SU-DHL-6 (cell line): ENCODE data around the gene ZNF135.

Experiments used
- H2AFZ ChIP-seq: fragments of 200-600 bp; sonication (generic); 2 replicates; pipeline ENCODE4 v1.6.1; 2014; ENCODE audit warnings: low read depth, mild to moderate bottlenecking, moderate library complexity, mixed read lengths, antibody characterized with exemption, low read length; ENCODE audit not compliant: severe bottlenecking
- H3F3A ChIP-seq: fragments of 200-600 bp; shearing (Covaris generic); 2 replicates; pipeline ENCODE4 v1.6.0; 2016; ENCODE audit warnings: antibody characterized with exemption, mild to moderate bottlenecking; ENCODE audit not compliant: insufficient read depth
- H3K27ac ChIP-seq: fragments of 200-600 bp; sonication (generic); 2 replicates; pipeline ENCODE4 v1.5.1; 2016; ENCODE audit warnings: low read depth, mild to moderate bottlenecking, low read length, moderate library complexity, mixed read lengths
- H3K27me3 ChIP-seq: fragments of 200-600 bp; sonication (generic), shearing (Covaris generic); 2 replicates; pipeline ENCODE4 v1.6.0; 2014; ENCODE audit warnings: mild to moderate bottlenecking, low read length
- H3K36me3 ChIP-seq: fragments of 200-600 bp; sonication (generic); 2 replicates; pipeline ENCODE4 v1.6.1; 2014; ENCODE audit warnings: mild to moderate bottlenecking, low read length, mixed read lengths
- H3K4me2 ChIP-seq: fragments of 300-600, 200-600 bp; shearing (Covaris generic), sonication (generic); 2 replicates; pipeline ENCODE4 v1.6.0; 2014; ENCODE audit warnings: low read length, low read depth, mild to moderate bottlenecking; ENCODE audit not compliant: poor library complexity, severe bottlenecking
- H3K4me3 ChIP-seq: fragments of 200-600 bp; sonication (generic); 2 replicates; pipeline ENCODE4 v1.5.1; 2014; ENCODE audit warnings: antibody characterized with exemption, low read length, mild to moderate bottlenecking, mixed read lengths; ENCODE audit not compliant: insufficient read depth, poor library complexity, severe bottlenecking
- H3K79me2 ChIP-seq: fragments of 200-600 bp; sonication (generic); 2 replicates; pipeline ENCODE4 v1.6.1; 2014; ENCODE audit warnings: mild to moderate bottlenecking, low read length, moderate library complexity; ENCODE audit not compliant: insufficient read depth
- H3K9ac ChIP-seq: fragments of 200-600 bp; sonication (generic); 2 replicates; pipeline ENCODE4 v1.7.0; 2014; ENCODE audit warnings: mild to moderate bottlenecking, low read length
- H3K9me2 ChIP-seq: fragments of 200-600 bp; sonication (generic); replicated peaks from 2 replicates; pipeline ENCODE4 v1.6.1; 2014; ENCODE audit warnings: low read length; ENCODE audit not compliant: insufficient read depth
- H3K9me3 ChIP-seq: fragments of 200-600 bp; sonication (generic); 2 replicates; pipeline ENCODE4 v1.6.1; 2014; ENCODE audit warnings: low read length, mixed read lengths; ENCODE audit not compliant: insufficient read depth
- H4K20me1 ChIP-seq: fragments of 200-600 bp; sonication (generic); 2 replicates; pipeline ENCODE4 v1.6.1; 2014; ENCODE audit warnings: low read depth, mild to moderate bottlenecking, antibody characterized with exemption, low read length, moderate library complexity, mixed read lengths
- EZH2phosphoT487 ChIP-seq: fragments of 200-600 bp; sonication (generic), shearing (Covaris generic); conservative IDR thresholded peaks from 2 replicates; pipeline ENCODE4 v1.6.1; 2018; ENCODE audit warnings: mild to moderate bottlenecking, antibody characterized with exemption, low read length, moderate library complexity, mixed read lengths
- TF ChIP-seq, protein P1 (sequence below): fragments of 200-600 bp; sonication (generic); IDR thresholded peaks from one replicate; pipeline ENCODE4 v1.5.1; 2017; ENCODE audit warnings: antibody characterized with exemption, mild to moderate bottlenecking, low read length, moderate library complexity; ENCODE audit not compliant: insufficient read depth, poor library complexity, severe bottlenecking

ZNF135 gene

DNA sequence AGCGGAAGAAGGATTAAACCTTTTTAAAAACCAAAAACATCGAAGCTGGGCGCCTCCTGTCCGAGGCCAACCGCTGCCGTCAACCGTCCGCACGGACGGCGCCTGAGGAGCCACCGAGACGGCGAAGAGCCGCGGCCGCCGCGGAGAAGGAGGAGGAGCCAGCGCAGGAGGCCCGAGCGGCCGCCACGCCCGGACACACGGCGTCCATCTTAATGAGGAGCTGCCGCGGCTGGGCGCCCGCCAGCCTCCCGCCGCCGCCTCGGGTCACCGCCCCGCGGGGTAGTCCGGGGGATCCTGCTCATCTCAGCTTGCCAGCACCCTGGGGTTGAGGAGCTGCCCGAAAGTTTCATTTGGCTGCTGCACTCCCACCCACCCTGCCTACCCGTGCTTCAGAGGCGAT, 14.7 kb upstream of the ZNF135 start:
- no peaks in the 10 kb centered on the region for H3K9me2 ChIP-seq
- H2AFZ ChIP-seq, result no peak overlapping the region
- no peaks in the 10 kb centered on the region for H4K20me1 ChIP-seq
- no peaks in the 10 kb centered on the region for H3K79me2 ChIP-seq
- no peak overlapping the region for H3K9ac ChIP-seq
- H3K9me3 ChIP-seq, result no peaks in the 10 kb centered on the region
- no peaks in the 10 kb centered on the region for H3K36me3 ChIP-seq
- no peak overlapping the region for H3K4me2 ChIP-seq
- no peak overlapping the region for H3K4me3 ChIP-seq
- H3F3A ChIP-seq, result no peaks in the 10 kb centered on the region
- TF ChIP-seq, protein P1, sequence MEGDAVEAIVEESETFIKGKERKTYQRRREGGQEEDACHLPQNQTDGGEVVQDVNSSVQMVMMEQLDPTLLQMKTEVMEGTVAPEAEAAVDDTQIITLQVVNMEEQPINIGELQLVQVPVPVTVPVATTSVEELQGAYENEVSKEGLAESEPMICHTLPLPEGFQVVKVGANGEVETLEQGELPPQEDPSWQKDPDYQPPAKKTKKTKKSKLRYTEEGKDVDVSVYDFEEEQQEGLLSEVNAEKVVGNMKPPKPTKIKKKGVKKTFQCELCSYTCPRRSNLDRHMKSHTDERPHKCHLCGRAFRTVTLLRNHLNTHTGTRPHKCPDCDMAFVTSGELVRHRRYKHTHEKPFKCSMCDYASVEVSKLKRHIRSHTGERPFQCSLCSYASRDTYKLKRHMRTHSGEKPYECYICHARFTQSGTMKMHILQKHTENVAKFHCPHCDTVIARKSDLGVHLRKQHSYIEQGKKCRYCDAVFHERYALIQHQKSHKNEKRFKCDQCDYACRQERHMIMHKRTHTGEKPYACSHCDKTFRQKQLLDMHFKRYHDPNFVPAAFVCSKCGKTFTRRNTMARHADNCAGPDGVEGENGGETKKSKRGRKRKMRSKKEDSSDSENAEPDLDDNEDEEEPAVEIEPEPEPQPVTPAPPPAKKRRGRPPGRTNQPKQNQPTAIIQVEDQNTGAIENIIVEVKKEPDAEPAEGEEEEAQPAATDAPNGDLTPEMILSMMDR, result no peak
- TF ChIP-seq EZH2phosphoT487, result no peak
- no peaks in the 10 kb centered on the region for H3K27me3 ChIP-seq
- H3K27ac ChIP-seq, result no peak overlapping the region

DNA sequence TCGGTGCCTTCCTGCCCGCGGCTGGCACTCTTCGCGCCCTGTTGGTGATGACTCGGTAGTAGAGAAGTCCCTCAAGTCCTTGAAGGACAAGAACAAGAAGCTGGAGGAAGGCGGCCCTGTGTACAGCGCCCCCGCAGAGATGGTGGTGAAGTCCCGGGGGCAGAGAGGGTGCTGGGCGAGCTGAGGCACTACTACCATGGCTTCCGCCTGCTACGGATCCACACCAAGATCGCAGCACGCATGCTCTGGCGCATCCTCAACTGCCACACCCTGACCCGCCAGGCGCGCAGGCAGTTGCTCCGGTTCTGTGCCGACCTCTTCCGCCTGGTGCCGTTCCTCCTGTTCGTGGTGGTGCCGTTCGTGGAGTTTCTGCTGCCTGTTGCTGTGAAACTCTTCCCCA, 14.2 kb upstream of the ZNF135 start:
- no peak overlapping the region for H3K27ac ChIP-seq

DNA sequence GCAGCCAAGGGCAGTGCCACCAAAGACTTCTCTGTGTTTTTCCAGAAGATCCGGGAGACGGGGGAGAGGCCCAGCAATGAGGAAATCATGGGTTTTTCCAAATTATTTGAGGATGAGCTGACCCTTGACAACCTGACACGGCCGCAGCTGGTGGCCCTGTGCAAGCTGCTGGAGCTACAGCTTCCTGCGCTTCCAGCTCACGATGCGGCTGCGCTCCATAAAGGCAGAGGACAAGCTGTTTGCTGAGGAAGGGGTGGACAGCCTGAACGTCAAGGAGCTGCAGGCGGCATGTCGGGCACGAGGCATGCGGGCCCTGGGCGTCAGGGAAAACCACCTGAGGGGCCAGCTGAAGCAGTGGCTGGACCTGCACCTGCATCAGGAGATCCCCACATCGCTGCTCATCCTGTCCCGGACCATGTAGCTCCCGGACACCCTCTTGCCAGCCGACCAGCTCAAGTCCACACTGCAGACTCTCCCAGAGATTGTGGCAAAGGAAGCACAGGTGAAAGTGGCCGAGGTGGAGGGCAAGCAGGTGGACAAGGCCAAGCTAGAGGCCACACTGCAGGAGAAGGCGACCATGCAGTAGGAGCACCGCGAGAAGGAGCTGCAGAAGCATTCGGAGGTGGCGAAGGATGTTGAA, 13.6 kb upstream of the ZNF135 start:
- Histone ChIP-seq H4K20me1 (no peaks in the 10 kb centered on the region), H3K27me3 (no peaks in the 10 kb centered on the region), H3F3A (no peaks in the 10 kb centered on the region), H3K4me2 (no peak overlapping the region), H2AFZ (no peak overlapping the region), H3K9me3 (no peaks in the 10 kb centered on the region), H3K9ac (no peak overlapping the region), H3K36me3 (no peaks in the 10 kb centered on the region), H3K9me2 (no peaks in the 10 kb centered on the region), H3K79me2 (no peaks in the 10 kb centered on the region), H3K4me3 (no peak overlapping the region), H3K27ac (no peak overlapping the region)
- TF ChIP-seq, protein P1, result no peak
- TF ChIP-seq EZH2phosphoT487, result no peak

More for the DNA sequence above, 14.2 kb upstream of the ZNF135 start:
- Histone ChIP-seq H4K20me1 (no peaks in the 10 kb centered on the region), H2AFZ (no peak overlapping the region), H3K9me2 (no peaks in the 10 kb centered on the region), H3K4me2 (no peak overlapping the region), H3K27me3 (no peaks in the 10 kb centered on the region), H3K36me3 (no peaks in the 10 kb centered on the region), H3K9ac (no peak overlapping the region), H3K4me3 (no peak overlapping the region), H3K79me2 (no peaks in the 10 kb centered on the region), H3F3A (no peaks in the 10 kb centered on the region), H3K9me3 (no peaks in the 10 kb centered on the region)
- TF ChIP-seq EZH2phosphoT487, result no peak
- TF ChIP-seq, protein P1, result no peak
